Transverse colon (tissue), 3 donors: ENCODE measurements around the gene GCC1.

Experiments
- EP300 ChIP-seq: sonication (generic); formaldehyde crosslinking; IDR thresholded peaks from one replicate; pipeline ENCODE4 v1.6.1; 2017; ENCODE audit warnings: antibody characterized with exemption, low read depth
- TF ChIP-seq, protein P1 (sequence below), 5 experiments: fragments of 200-600 bp in 3 of 5; fragments of 450-650 bp in 2 of 5; sonication (generic) in 3 of 5; IDR thresholded peaks; 1 replicate in 2 of 5; 2 replicates in 3 of 5; pipeline ENCODE4 v1.5.1; 2016 to 2017; ENCODE audit warnings: antibody characterized with exemption in 5 of 5, inconsistent platforms in 3 of 5, mild to moderate bottlenecking in 2 of 5, moderate library complexity in 1 of 5

GRCh38 chr7:127550247-127550646 lies 35.1 kb downstream of the GCC1 start:
- TF ChIP-seq, protein P1, sequence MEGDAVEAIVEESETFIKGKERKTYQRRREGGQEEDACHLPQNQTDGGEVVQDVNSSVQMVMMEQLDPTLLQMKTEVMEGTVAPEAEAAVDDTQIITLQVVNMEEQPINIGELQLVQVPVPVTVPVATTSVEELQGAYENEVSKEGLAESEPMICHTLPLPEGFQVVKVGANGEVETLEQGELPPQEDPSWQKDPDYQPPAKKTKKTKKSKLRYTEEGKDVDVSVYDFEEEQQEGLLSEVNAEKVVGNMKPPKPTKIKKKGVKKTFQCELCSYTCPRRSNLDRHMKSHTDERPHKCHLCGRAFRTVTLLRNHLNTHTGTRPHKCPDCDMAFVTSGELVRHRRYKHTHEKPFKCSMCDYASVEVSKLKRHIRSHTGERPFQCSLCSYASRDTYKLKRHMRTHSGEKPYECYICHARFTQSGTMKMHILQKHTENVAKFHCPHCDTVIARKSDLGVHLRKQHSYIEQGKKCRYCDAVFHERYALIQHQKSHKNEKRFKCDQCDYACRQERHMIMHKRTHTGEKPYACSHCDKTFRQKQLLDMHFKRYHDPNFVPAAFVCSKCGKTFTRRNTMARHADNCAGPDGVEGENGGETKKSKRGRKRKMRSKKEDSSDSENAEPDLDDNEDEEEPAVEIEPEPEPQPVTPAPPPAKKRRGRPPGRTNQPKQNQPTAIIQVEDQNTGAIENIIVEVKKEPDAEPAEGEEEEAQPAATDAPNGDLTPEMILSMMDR (IDR thresholded peaks at IDR 0.05) = no peak
- no peak for TF ChIP-seq EP300
